ENCODE results near the gene EHMT2. TPM values are rescaled to one million over a fixed set of nuclear protein-coding genes. Genes with fewer than 3 reads are reported as not detected.

The EHMT2 gene
- total RNA-seq, 1 donor from 2014 or later, result 73.1 TPM

DNA sequence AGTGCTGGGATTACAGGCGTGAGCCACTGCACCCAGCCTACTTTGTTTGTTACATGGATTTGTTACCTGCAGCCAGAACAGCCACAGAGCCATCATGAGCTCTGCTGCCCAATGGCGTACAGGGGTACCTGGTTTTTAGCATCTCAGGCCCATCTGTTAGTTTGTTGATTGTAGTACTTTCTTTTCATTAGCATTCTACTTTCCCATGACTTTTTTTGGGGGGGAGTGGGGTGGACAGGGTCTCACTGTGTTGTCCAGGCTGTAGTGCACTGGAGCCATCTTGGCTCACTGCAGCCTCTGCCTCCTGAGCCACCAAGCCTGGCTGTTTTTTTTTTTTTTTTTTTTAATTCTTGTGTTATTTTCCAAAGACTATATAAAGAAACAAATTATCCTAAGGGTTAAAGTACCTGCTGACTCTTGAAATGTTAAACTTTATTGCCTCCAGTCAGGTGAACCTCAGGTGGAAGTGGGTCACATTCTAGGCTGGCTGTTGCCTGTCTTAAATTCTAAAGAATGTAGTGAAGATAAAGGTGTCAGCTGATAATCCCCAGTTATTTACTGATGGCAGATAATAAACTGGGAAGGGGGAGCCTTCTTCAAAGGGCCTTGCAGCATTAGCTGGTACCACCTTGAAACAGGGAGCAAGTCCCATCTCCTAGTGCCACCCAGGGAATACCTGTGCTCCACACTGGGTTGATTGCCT is 50.1 kb downstream of the EHMT2 start:
- intact Hi-C loops (cut with micrococcal nuclease), result no loop called here

DNA sequence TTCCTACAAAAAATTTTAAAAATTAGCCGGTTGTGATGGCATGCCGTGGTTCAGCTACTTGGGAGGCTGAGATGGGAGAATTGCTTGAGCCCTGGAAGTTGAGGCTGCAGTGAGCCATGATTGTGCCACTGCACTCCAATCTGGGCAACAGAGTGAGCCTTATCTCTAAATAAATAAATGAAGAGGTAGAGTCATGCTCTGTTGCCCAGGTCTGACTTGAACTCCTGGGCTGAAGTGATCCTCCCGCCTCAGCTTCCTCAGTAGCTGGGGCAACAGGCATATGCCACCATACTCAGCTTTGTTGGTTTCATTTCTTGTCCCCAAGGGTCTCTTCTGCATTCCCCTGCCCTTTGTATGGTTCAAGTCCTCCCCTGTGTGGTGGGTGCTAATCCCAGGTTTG is 53.0 kb downstream of the EHMT2 start:
- intact Hi-C loops (cut with micrococcal nuclease), result no loop called here

DNA sequence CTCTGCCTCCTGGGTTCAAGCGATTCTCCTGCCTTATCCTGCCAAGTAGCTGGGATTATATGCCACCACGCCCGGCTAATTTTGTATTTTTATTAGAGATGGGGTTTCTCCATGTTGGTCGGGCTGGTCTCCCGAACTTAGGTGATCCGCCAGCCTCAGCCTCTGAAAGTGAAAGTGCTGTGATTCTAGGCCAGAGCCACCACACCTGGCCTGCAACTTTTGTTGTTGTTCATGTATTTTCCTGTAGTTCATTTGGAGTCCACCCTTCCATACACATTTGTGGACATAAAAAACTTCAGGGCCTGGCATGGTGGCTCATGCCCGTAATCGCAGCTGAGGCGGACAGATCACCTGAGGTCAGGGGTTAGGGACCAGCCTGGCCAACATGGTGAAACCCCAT is 55.4 kb downstream of the EHMT2 start:
- intact Hi-C loops (cut with micrococcal nuclease), result no loop called here

DNA sequence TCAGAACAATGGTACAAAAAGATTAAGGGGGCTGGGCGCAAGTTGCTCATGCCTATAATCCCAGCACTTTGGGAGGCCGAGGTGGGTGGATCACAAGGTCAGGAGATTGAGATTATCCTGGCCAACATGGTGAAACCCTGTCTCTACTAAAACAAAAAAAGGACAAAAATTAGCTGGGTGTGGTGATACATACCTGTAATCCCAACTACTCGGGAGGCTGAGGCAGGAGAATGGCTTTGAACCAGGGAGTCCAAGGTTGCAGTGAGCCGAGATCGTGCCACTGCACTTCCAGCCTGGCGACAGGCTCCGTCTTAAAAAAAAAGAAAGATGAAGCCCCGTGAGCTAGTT is 57.7 kb downstream of the EHMT2 start:
- intact Hi-C loops (cut with micrococcal nuclease), result loop anchor here (10.0 kb wide), 1 partner anchor 345 kb away; the partner anchor contains the start of gene MICB

DNA sequence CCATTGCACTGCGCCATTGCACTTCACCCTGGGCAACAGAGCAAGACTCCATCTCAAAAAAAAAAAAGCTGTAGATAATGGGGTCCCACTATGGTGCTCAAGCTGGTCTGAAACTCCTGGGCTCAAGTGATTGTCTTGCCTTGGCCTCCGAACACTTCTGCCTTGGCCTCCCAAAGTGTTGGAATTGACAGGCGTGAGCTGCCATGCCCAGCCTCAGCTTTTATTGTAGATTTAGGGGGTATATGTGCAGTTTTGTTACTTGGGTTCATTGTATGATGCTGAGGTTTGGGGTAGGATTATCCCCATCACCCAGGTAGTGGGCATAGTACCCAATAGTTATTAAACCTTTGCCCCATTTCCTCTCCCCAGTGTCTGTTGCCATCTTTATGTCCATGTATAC is 58.5 kb downstream of the EHMT2 start:
- intact Hi-C loops (cut with micrococcal nuclease), result loop anchor here (10.0 kb wide), 1 partner anchor 344 kb away; the partner anchor contains the start of gene MICB

DNA sequence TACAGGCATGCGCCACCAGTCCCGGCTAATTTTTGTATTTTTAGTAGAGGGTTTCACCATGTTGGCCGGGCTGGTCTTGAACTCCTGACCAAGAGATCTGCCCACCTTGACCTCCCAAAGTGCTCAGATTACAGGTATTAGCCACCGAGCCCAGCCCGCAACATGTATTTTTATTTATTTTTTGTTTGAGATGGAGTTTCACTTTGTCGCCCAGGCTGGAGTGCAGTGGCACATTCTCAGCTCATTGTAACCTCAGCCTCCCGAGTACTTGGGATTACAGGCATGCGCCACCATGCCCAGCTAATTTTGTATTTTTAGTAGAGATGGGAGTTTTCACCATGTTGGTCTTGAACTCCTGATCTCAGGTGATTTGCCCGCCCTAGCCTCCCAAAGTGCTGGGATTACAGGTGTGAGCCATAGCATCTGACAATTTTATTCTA is 59.4 kb downstream of the EHMT2 start:
- intact Hi-C loops (cut with micrococcal nuclease), result loop anchor here (10.0 kb wide), 1 partner anchor 343 kb away; the partner anchor contains the start of gene MICB

DNA sequence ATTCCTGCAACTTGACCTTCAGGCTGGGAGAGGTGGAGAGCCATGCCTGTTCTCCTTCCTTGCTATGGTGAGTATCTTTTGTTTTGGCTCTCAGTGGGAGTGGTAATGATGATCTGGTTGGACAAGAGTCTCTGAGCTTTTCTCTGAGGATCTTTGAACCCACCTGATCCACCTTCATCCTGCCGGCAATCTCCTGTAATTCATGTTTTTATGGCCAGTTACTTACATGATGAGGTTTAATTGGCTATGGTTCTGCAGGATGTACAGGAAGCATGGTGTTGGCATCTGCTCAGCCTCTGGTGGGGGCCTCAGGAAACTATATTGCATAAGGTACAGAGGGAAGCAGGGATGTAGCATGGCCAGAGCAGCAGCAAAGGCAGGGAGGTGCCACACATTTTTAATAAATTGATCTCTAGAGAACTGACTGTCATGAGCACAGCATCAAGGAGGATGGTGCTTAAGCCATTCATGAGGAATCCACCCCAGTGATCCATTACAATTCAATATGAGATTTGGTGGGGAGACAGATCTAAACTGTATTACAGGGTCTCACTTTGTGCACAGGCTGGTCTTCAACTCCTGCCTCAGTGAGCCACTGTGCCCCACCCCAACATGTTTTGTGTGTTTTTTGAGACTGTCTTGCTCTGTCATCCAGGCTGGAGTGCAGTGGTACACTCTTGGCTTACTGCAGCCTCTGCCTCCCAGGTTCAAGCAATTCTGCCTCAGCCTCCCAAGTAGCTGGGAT is 60.0 kb downstream of the EHMT2 start:
- intact Hi-C loops (cut with micrococcal nuclease), result loop anchor here (10.0 kb wide), 1 partner anchor 343 kb away; the partner anchor contains the start of gene MICB

DNA sequence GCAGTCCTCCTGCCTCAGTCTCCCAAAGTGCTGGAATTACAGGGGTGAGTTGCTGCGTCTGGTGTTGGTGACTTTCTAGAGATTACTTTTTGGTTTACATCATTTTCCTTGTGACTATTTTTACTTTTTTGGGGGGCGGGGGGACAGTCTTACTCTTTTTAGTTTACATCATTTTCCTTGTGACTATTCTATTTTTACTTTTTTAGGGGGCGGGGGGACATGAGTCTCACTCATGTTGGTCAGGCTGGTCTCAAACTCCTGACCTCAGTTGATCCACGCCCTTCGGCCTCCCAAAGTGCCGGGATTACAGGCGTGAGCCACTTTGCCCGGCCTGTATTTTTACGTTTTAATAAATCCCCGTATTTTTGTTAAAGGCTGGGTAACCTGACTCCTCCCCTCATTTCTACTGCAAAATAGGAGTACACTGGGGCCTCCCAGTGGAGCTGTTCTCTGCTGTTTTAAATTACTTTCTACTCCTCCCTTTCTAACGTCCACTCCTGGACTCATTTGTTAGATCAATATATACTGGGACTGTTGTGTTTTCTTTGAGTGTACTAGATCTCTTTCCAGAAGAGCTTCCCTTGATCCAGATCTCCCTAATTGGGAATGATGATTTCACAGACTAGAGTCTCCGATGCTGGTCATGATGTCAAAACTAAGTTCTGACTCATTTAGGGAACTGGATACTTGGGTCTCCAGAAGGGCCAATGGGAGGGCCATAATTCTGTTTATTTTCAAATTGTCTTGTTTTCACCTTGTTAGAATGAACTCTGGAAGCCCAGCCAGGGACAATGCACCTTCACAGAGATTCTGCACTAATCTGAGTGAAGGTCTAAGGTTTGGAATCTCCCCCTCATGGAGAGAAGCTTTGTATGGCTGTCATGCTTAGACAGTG is 60.8 kb downstream of the EHMT2 start:
- intact Hi-C loops (cut with micrococcal nuclease), result loop anchor here (10.0 kb wide), 1 partner anchor 342 kb away; the partner anchor contains the start of gene MICB

DNA sequence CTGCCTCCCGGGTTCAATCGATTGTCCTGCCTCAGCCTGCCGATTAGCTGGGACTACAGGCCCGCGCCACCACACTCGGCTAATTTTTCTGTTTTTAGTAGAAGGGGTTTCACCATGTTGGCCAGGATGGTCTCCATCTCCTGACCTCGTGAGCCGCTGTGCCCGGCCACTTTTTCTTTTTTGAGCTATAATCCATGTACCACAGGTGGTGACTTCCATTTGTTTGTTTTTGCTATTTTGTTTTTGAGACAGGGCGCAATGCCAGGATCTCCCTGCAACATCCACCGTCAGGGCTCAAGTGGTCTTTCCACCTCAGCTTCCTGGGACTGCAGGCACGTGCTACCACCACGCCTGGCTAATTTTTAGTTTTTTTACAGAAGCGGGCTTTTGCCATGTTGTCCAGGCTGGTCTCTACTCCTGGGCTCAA is 61.4 kb downstream of the EHMT2 start:
- intact Hi-C loops (cut with micrococcal nuclease), result loop anchor here (10.0 kb wide), 1 partner anchor 341 kb away; the partner anchor contains the start of gene MICB

DNA sequence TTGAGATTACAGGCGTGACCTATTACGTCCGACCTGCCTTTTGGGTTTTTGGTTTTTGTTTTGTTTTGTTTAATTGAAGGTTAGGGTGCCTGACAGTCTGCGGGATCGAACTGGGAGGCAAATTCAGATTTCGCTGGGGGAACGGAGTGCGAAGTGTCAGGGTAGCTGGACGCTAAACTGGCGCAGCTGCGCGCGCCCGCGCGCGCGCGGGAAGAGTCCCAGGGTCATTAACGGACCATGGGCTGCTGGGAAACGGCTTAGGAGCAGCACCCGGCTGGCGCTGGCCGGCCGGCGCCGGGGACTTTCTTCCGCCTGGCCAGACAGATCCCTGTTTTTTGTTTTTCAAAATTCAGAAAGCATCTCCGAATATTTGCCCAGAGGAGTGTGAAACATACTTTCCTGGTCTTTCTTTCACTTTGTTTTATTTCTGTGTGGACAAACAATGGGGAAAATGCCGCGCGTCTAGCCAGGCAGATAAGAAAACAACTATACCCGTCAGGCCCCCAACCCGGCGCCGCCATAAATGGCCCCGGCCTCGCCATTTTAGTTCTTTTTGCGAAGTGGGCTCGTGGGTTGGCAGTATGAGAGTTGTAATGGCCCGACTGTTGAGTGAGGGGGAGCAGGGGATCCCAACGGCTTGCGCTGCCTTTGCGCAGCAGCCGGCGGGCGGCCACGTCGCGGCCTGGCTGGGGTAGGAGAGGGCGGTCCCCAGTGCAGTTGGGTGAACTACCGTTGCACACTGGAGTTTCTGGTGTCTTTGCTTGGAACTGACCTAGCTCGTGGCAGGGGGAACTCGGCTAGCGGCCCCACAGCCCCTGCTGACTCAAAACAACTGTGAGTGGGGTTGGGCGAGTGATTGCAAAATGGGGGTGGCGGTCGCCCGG is 62.9 kb downstream of the EHMT2 start:
- intact Hi-C loops (cut with micrococcal nuclease), result loop anchor here (1.0 to 10.0 kb wide), 6 partner anchors 28 to 340 kb away; partner anchors contain the start of genes ABHD16A, BAG6, MICB and NEU1

DNA sequence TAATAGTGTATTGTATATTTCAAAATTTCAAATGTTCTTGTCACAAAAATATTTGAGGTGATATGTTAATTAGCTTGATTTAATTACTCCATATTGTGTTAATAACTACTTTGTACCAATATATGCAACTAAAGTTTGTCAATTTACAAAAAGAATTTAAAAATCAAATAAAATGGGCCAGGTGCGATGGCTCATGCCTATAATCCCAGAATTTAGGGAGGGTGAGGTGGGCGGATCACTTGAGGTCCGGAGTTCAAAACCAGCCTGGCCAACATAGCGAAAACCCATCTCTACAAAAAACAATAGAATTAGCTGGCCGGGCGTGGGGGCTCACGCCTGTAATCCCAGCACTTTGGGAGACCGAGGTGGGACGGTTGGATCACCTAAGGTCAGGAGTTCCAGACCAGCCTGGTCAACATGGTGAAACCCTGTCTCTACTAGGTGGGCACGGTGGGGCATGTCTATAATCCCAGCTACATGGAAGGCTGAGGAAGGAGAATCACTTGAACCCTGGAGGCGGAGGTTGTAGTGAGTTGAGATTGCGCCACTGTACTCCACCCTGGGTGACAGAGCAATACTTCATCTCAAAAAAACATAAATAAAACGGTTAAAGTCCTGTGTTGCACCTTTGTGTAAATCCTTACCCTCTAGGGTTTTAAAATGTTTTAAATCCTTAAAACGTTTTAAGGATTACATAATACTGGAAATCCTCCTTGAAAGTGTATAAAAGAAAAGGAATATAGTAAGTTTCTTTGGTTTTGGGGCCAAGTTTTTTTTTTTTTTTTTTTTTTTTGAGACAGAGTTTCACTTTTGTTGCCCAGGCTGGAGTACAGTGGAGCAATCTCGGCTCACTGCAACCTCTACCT is 65.9 kb downstream of the EHMT2 start:
- intact Hi-C loops (cut with micrococcal nuclease), result loop anchor here (2.0 to 10.0 kb wide), 3 partner anchors 103 to 337 kb away; partner anchors contain the start of genes DDAH2, LY6G5C and MICB

DNA sequence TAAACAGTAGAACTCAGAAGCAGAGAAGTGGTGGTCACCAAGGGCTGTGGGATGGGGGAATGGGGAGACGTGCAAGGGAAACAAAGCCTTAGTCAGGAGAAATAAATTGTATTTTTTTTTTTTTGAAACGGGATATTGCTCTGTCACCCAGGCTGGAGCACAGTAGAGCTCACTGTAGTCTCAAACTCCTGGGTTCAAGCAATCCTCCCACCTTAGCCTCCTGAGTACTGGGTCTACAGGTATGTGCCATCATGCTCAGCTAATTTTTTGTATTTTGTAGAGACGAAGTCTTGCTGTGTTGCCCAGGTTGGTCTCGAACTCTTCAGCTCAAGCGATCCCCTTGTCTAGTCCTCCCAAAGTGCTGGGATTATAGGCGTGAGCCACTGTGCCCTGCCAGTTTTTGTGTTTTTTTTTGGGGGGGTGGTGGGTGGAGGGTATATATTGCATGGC is 66.6 kb downstream of the EHMT2 start:
- intact Hi-C loops (cut with micrococcal nuclease), result loop anchor here (2.0 to 10.0 kb wide), 3 partner anchors 102 to 336 kb away; partner anchors contain the start of genes DDAH2, LY6G5C and MICB

Other genes with a start within 250 kb of the EHMT2 start
- 266 and 270 TPM in 2 replicates for gene BAG6, start 245.0 kb downstream of the EHMT2 start, total RNA-seq
- gene APOM, start 241.8 kb downstream of the EHMT2 start, total RNA-seq, result 3.0 TPM in 2 replicates
- 20.8 and 21.6 TPM in 2 replicates for gene C6orf47, start 236.9 kb downstream of the EHMT2 start, total RNA-seq
- 29.2 and 31.4 TPM in 2 replicates for gene GPANK1, start 232.7 kb downstream of the EHMT2 start, total RNA-seq
- gene CSNK2B, start 231.6 kb downstream of the EHMT2 start, total RNA-seq, result 220 and 229 TPM in 2 replicates
- gene LY6G5B, start 227.7 kb downstream of the EHMT2 start, total RNA-seq, result 27.9 and 32.1 TPM in 2 replicates
- 4.2 and 5.4 TPM in 2 replicates for gene LY6G5C, start 216.6 kb downstream of the EHMT2 start, total RNA-seq
- gene ABHD16A, start 194.4 kb downstream of the EHMT2 start, total RNA-seq, result 53.8 and 54.9 TPM in 2 replicates
- gene LY6G6F, start 190.8 kb downstream of the EHMT2 start, total RNA-seq, result 0.34 TPM in 1 of 2 replicates, not detected in the other
- not detected in 2 replicates for gene LY6G6D, start 182.3 kb downstream of the EHMT2 start, total RNA-seq
- gene LY6G6C, start 176.0 kb downstream of the EHMT2 start, total RNA-seq, result 0.25 TPM in 1 of 2 replicates, not detected in the other
- not detected in 2 replicates for gene MPIG6B, start 174.3 kb downstream of the EHMT2 start, total RNA-seq
- gene DDAH2, start 168.4 kb downstream of the EHMT2 start, total RNA-seq, result 12.2 and 15.5 TPM in 2 replicates
- 590 and 596 TPM in 2 replicates for gene CLIC1, start 161.2 kb downstream of the EHMT2 start, total RNA-seq
- gene MSH5, start 157.7 kb downstream of the EHMT2 start, total RNA-seq, result 75.2 and 76.5 TPM in 2 replicates
- 16.6 and 20.2 TPM in 2 replicates for gene SAPCD1, start 135.0 kb downstream of the EHMT2 start, total RNA-seq
- 4.6 and 4.9 TPM in 2 replicates for gene VWA7, start 120.4 kb downstream of the EHMT2 start, total RNA-seq
- gene VARS1, start 101.9 kb downstream of the EHMT2 start, total RNA-seq, result 124 TPM in 2 replicates
- gene LSM2, start 90.7 kb downstream of the EHMT2 start, total RNA-seq, result 101 and 104 TPM in 2 replicates
- gene HSPA1L, start 82.4 kb downstream of the EHMT2 start, total RNA-seq, result 2.6 and 2.8 TPM in 2 replicates
- 117 and 120 TPM in 2 replicates for gene HSPA1A, start 82.2 kb downstream of the EHMT2 start, total RNA-seq
- gene HSPA1B, start 70.0 kb downstream of the EHMT2 start, total RNA-seq, result 83.9 and 85.5 TPM in 2 replicates
- gene NEU1, start 34.9 kb downstream of the EHMT2 start, total RNA-seq, result 14.6 and 15.4 TPM in 2 replicates
- not detected in 2 replicates for gene SLC44A4, start 18.7 kb downstream of the EHMT2 start, total RNA-seq
- gene ZBTB12, start 4.4 kb upstream of the EHMT2 start, total RNA-seq, result 2.8 TPM in 2 replicates
- gene C2, start 30.0 kb upstream of the EHMT2 start, total RNA-seq, result 0.64 and 1.5 TPM in 2 replicates
- gene CFB, start 48.4 kb upstream of the EHMT2 start, total RNA-seq, result not detected in 2 replicates
- 75.4 and 75.8 TPM in 2 replicates for gene NELFE, start 61.3 kb upstream of the EHMT2 start, total RNA-seq
- 77.1 and 86.5 TPM in 2 replicates for gene SKIC2, start 61.5 kb upstream of the EHMT2 start, total RNA-seq
- gene DXO, start 74.4 kb upstream of the EHMT2 start, total RNA-seq, result 17.3 and 18.8 TPM in 2 replicates
- 3.2 and 5.2 TPM in 2 replicates for gene C4A, start 84.4 kb upstream of the EHMT2 start, total RNA-seq
- gene C4B, start 117.1 kb upstream of the EHMT2 start, total RNA-seq, result 3.5 and 4.6 TPM in 2 replicates
- gene CYP21A2, start 140.7 kb upstream of the EHMT2 start, total RNA-seq, result 0.59 TPM in 2 replicates
- 5.7 and 7.6 TPM in 2 replicates for gene TNXB, start 211.6 kb upstream of the EHMT2 start, total RNA-seq
- 121 and 125 TPM in 2 replicates for gene ATF6B, start 230.5 kb upstream of the EHMT2 start, total RNA-seq
- gene FKBPL, start 232.6 kb upstream of the EHMT2 start, total RNA-seq, result 4.6 and 5.4 TPM in 2 replicates

Measured in T-helper 2 cell treated with Interferon-gamma antibody and Interleukin-4, amounts not matched to agents 100 ng/mL and 5 ng/mL, for 36 hours (primary cell).